ENCODE results near the gene EFEMP1.

The EFEMP1 gene

GRCh38 chr2:55896633-55897032, 26.9 kb downstream of the EFEMP1 start:
- no peak for DNase-seq

- DNase-seq: no peak
Observed at GRCh38 chr2:55894720-55895119, 28.9 kb downstream of the EFEMP1 start.

GRCh38 chr2:55891671-55892094, 31.9 kb downstream of the EFEMP1 start:
- no peak for DNase-seq

- DNase-seq: no peak
Observed at GRCh38 chr2:55888936-55889335, 34.6 kb downstream of the EFEMP1 start.

GRCh38 chr2:55887901-55888624, 35.5 kb downstream of the EFEMP1 start:
- DNase-seq: peak; percentile 5

- DNase-seq: no peak
Observed at GRCh38 chr2:55887351-55887750, 36.2 kb downstream of the EFEMP1 start.

- DNase-seq: no peak
Observed at GRCh38 chr2:55885944-55886281, 37.7 kb downstream of the EFEMP1 start.

- peak; percentile 12 for DNase-seq
Observed at GRCh38 chr2:55885127-55885943, 38.2 kb downstream of the EFEMP1 start.

- no peak for DNase-seq
Observed at GRCh38 chr2:55883829-55884228, 39.8 kb downstream of the EFEMP1 start.

- no peak for DNase-seq
Observed at GRCh38 chr2:55883357-55883756, 40.2 kb downstream of the EFEMP1 start.

- no peak for DNase-seq
Observed at GRCh38 chr2:55882954-55883353, 40.6 kb downstream of the EFEMP1 start.

GRCh38 chr2:55880416-55881143, 43.0 kb downstream of the EFEMP1 start:
- no peak for DNase-seq

- no peak for DNase-seq
Observed at GRCh38 chr2:55879976-55880375, 43.6 kb downstream of the EFEMP1 start.

- no peak for DNase-seq
Observed at GRCh38 chr2:55877087-55877436, 46.5 kb downstream of the EFEMP1 start.

GRCh38 chr2:55876429-55877086, 47.0 kb downstream of the EFEMP1 start:
- DNase-seq: no peak

- no peak for DNase-seq
Observed at GRCh38 chr2:55875434-55876135, 48.0 kb downstream of the EFEMP1 start.

- no peak for DNase-seq
Observed at GRCh38 chr2:55874338-55874737, 49.2 kb downstream of the EFEMP1 start.

GRCh38 chr2:55871637-55872036, 51.9 kb downstream of the EFEMP1 start:
- peak; percentile 19 for DNase-seq

- DNase-seq: no peak
Observed at GRCh38 chr2:55869637-55870325, 53.8 kb downstream of the EFEMP1 start.

- no peak for DNase-seq
Observed at GRCh38 chr2:55865096-55865835, 58.3 kb downstream of the EFEMP1 start.

Measured in DMS53 (cell line).